Measurements from ENCODE around the gene CEP20.
"Not testable (repeated sequence)": the region's sequence is repeated elsewhere in the genome, so short reads cannot be mapped to it uniquely, and the experiment has no call there.

The CEP20 gene

DNA sequence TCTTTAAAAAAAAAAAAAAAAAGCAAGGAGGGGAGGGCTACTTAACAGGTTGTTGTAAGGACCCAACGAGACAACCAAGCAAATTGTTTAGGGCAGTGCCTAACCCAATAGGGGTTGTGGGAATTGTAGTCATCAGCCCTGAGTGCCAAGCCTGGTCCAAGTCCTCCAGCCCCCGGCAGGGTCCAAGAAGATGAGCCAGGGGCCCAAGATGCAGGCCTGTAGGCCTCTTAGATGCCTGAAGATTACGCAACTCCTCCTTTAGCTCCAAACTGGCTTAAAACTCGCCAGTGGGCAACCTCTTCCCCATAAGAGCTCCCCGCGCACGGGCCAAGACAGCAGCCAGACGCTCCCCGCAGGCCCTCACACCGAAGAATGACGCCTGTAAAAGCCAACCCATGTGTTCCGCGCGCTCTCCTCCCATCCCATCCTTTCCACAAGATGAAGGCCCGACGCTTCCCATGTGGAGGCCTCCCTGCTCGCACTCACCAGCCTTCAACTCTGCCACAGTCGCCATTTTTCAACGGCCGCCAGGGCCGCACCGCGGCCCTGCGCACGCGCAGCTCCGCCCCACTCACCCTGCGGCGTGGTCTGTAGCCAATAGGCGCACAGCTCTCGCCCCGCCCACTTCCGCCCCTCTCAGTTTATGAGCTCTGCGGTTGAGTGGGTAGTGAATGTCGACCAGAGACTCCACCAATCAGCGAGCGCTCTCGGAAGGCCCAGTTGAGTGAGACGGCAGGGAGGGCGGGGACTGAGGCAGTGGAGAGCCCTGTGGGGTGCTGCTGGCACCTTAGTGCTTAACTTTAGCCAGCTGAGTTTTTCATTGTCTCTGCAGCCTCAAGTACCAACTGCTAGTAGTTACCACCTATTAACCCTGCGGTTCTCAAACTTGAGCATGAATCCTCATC, at the start of gene CEP20:
TSS of gene CEP20 (minus strand) at position 532 of the 905 bp plus-strand sequence. CDS start at position 514, 18 bp downstream.
- peak; percentile 99 for DNase-seq

- DNase-seq = not testable (repeated sequence)
These were observed 48.4 kb upstream of the CEP20 start for GRCh38 chr16:15936809-15937208.

DNA sequence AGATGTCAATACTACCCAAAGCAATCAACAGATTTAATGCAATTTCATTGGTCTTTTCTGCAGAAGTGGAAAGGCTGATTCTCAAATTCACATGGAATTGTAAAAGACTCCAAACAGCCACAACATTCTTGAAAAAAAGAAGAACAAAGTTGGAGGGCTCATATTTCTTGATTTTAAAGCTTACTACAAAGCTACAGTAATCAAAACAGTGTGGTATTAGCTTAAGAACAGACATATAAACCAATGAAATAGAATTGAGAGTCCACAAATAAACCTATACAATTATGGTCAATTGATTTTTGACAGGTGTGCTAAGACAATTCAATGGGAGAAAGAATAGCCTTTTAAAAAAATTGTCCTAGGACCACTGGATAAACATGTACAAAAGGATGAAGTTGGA, 46.6 kb upstream of the CEP20 start:
- no peak for DNase-seq

DNA sequence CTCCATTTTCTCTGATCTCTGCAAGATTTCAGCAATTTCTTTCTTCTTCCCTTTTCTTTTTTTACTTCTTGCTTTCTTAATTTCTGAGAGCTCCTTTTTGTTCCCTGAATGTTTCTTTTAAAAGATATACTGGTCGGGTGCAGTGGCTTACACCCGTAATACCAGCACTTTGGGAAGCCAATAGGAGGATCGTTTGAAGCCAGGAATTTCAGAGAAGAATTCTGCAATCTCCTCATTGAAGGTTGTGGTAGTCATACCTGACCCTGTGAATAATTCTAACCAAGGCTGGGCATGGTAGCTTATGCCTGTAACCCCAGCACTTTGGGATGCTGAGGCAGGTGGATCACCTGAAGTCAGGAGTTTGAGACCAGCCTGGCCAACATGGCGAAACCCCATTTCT, 45.4 kb upstream of the CEP20 start:
- no peak for DNase-seq

DNA sequence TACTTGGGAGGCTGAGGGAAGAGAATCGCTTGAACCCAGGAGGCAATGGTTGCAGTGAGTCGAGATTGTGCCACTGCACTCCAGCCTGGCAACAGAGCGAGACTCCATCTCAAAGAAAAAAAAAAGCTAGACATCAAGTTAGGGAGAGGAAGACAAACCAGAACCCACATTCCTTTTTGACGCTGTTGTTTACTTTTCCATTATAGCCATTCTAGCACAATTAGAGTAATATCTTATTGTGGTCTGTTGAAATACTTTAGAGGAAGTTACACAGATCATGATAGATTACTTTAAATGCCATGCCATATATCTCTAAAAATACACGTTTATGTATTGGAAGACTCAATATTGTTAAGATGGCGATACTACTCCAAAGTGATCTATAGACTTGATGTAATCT, 44.5 kb upstream of the CEP20 start:
- no peak for DNase-seq

DNA sequence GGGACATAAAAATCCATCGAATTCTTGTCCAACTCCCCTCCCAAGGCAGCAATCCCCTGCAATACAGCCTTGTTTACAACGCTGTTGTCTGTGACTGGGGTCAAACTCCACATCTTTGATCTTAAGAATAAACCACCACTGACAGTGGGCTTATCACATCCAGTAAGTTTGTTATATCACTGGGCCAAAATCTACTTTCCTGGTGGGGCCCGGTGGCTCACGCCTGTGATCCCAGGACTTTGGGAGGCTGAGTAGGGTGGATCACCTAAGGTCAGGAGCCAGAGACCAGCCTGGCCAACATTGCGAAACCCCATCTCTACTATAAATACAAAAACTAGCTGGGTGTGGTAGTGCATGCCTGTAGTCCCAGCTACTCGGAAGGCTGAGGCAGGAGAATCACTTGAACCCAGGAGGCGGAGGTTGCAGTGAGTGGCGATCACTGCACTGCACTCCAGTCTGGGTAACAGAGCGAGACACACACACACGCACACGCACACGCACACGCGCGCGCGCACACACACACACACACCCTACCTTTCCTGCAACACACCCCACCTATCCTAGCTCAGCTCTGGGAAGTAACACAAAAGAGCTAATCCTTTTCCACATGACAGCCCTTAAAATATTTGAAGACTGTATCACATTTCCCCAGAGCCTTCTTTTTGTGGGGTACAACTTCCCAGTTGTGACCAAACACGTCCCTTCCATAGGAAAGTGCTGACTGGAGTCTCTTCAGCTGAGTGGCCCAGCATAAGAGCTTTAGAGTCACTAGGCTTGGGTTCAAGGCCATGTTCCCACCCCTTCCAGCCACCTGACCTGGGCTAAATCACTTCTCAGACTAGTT, 40.1 kb upstream of the CEP20 start:
- DNase-seq = no peak

- no peak for DNase-seq
These were observed 37.2 kb upstream of the CEP20 start for GRCh38 chr16:15925631-15926030.

DNA sequence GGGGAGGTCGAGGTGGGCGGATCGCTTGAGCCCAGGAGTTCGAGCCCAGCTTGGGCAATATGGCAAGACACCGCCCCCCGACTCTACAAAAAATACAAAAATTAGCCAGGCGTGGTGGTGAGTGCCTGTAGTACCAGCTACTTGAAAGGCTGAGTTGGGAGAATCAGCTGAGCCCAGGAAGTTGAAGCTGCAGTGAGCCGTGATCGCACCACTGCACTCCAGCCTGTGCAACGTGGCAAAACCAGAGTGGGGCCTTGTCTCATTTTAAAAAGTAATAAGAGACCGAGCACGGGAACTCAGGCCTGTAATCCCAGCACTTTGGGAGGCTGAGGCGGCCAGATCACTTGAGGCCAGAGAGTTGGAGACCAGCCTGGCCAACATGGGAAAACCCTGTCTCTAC, 36.6 kb upstream of the CEP20 start:
- no peak for DNase-seq

DNA sequence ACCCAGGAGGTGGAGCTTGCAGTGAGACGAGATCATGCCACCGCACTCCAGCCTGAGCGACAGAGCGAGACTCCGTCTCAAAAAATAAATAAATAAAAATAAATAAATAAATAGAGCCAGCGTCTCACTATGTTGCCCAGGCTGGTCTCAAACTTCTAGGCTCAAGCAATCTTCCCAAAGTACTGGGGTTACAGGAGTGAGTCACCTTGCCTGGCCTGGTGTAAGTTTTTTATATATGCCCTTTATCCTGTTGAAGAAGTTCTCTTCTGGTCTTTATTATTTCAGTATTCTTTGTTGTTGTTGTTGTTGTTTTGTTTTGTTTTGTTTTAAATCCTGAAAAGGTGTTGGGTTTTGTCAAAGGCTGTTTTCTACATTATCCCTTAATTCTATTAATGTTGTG, 30.9 kb upstream of the CEP20 start:
- DNase-seq = no peak

GRCh38 chr16:15918314-15918713, 29.9 kb upstream of the CEP20 start:
- DNase-seq = not testable (repeated sequence)

- DNase-seq = no peak
These were observed 27.9 kb upstream of the CEP20 start for GRCh38 chr16:15916323-15916722.

DNA sequence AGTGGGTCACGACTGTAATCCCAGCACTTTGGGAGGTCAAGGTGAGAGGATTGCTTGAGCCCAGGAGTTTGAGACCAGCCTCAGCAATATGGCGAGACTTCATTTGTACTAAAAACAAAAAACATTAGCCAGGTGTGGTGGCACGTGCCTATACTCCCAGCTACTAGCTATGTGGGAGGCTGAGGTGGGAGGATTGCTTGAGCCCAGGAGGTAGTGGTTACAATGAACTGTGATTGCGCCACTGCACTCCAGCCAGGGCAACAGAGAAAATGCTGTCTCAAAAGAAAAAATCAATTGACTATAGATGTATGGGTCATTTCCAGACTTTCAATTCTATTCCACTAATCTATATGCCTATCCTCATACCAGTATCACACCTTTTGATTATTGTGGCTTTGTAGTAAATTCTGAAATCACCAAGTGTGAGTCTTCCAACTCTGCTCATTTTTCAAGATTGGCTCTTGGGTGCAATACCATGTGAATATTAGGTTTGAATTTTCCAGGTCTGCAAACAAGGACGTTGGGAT, 27.2 kb upstream of the CEP20 start:
- no peak for DNase-seq

- no peak for DNase-seq
These were observed 24.8 kb upstream of the CEP20 start for GRCh38 chr16:15913046-15913698.

- no peak for DNase-seq
These were observed 22.8 kb upstream of the CEP20 start for GRCh38 chr16:15911198-15911597.

DNA sequence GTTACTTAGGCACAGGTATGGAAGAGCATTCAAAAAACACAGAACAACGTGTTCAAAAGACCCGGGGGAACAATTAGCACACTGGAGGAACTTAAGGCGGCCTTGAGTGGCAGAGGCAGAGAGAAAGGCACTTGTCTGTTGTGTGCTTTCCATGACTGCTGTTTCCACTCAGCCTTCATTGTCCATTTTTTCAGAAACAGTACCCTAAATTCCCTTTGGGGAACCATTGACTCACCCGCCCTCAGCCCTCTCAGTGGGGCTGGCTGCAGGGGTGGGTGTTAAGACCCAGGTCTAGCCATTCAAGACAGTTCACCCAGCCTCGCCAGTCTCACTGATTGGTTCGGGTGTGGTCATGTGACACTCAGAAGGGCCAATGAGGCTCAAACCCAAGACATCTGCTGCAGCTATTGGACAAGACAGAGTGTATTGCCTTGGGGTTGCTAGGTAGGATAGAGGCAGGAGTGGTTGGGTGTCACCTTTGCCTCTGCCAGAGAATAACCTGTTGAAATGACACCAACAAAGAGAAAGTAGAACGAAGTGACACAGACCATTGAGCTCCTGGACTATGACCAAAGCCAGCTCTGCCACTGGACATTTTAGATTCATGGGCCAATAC, 19.6 kb upstream of the CEP20 start:
- peak; percentile 24 for DNase-seq

GRCh38 chr16:15906439-15906838, 18.0 kb upstream of the CEP20 start:
- no peak for DNase-seq

- DNase-seq = no peak
These were observed 15.6 kb upstream of the CEP20 start for GRCh38 chr16:15903960-15904359.

DNA sequence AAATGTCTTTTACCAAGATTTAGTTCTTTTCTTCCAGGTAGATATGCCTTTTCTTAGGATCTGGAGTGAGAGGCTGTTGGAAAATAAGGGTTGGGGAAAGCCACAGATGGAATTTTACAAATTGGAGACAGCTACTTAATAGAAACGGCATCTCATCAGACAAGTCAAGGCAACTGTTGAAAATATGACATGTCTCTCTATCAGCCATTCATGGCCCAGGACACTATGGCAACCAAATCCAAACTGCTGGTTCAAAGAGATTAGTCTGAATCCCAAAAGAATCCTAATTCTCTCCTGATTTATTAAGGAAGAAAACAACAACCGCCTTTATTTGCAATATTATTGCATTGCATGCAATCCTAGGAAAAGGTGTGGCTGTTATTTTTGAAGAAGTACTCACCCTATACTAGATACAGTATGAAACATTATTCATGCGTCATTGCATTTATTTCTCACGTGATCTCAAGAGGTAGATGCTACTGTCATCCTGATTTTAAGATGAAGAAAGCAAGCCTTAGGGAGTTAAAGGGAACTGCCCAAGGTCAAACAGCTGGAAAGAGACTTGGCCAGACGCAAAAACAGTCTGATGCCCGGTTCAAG, 12.6 kb upstream of the CEP20 start:
- DNase-seq = no peak

DNA sequence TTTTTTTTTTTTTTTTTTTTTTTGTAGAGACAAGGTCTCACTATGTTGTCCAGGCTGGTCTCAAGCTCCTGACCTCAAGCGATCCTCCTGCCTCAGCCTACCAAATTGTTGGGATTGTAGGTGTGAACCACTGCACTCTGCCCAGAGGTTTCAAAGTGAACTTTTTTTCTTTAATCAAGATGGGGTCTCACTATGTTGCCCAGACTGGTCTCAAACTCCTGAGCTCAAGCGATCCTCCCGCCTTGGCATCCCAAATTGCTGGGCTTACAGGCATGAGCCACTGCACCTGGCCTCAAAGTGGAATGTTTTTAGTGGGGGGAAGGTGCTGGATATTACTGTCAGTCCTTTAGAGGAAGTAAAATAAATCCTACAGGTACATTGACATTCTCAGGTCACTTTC, 12.0 kb upstream of the CEP20 start:
- no peak for DNase-seq

DNA sequence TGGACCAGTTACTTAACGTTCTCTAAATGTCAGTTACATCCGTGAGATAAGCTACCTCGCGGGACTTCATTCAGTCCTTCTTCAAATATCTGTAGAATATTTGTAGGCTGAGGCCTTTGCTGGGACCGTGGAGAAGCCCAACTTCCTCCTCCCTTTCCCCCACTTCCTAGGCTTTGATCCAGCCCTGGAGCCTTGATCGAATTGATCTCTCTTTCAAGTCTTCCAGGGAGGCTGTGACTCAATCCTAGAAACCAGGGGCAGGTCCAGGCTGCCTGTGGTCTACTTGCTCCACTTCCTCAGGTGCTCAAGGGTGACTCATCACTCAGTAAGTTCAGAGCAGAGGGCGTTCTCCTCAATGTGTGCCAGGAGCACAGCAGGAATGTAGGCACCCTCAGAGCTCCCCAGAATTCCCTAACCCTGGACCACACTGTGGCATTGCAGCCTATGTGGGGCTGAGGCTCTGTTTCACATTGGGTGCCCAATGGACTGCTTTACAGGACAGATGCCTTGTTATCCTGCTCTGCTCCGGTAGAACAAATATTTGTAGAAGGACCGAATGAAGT, 11.2 kb upstream of the CEP20 start:
- DNase-seq = no peak

GRCh38 chr16:15898654-15899053, 10.3 kb upstream of the CEP20 start:
- DNase-seq = no peak

- DNase-seq = no peak
These were observed 9.4 kb upstream of the CEP20 start for GRCh38 chr16:15897834-15898254.
